Posterior cingulate gyrus (tissue), 11 donors: ENCODE measurements around the gene MTR.
A peak's percentile ranks its signal among the peaks of the same experiment; 100 is the strongest.

Source experiments
- DNase-seq, 10 donors: peaks; one replicate each; pipeline versions ENCODE4 v3.0.0 to v3.0.0-alpha.2; 2020 to 2021; ENCODE audit warnings: mixed read lengths in 3 of 10
- intact Hi-C: fragments of 100-400 bp; cut with DNase I; formaldehyde crosslinking; loops from one replicate; pipeline ENCODE4 v1.15.1; 2023

The MTR gene

DNA sequence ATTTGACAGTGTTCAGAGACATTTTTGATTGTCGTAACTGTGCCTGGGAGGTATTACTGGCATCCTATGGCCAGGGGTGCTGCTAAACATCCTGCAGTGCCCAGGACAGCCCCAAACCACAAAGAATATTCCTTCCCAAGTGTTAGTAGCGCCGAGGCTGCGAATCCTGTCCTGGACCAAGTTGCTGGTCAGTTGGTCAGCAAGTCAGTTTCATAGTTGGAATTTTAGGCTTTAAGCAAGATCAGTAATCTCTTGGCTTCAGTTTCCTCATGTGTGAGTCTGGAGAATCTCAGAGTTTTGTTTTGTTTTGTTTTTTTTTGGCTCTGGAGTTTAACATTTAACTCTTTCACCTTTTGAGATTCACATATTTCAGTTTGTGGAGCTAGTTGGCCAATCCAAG is 65.0 kb downstream of the MTR start:
- DNase-seq = no peak
- intact Hi-C loops = no loop called here

DNA sequence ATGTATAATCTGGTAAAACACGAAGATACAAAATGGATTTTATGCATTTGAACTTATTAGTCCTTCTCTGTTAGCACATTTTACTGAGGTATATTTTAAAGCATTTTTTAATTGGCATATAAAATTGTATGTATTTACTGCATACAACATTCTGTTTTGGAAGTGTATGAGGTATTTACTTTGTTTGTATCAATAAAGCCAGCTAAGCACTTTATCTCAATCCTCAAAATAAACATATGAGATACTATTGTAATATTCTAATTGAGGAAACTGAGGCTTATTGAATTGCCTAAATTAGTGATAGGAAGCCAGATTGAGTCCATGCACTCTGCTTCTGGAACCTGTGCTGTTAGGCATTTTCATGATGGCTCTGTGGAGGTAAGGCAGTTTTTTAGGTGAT is 65.6 kb downstream of the MTR start:
- intact Hi-C loops = no loop called here
- DNase-seq = no peak

DNA sequence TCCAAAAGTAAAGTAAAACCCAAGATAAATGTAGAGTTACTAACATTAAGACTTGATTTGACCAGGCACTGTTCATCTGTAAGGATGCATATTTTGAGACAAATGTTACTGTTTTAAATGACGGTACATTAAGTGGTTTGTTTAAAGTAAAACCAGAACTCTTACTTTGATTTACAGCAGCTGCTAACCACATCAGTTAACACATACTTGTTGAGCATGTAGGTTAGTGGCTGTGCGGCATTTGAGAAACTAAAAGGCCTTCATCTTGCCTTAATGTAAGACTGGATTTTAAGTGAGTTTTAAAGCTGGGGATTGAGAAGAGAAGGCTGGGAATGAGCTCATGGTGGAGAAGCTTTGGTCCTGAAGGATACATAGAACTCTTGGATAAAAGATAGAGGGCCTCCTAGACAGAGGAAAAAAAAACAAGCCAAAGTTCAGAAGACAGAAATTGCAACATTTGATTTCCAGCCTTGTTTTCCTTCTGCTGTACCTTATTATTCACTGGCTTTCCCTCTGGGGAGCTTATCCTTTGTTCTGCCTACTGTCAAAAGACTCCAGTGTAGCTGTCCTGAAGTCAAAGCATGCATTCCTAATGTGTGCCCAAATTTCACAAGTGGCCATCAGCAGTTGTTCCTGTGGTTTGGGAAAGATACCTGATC is 66.6 kb downstream of the MTR start:
- intact Hi-C loops = no loop called here

DNA sequence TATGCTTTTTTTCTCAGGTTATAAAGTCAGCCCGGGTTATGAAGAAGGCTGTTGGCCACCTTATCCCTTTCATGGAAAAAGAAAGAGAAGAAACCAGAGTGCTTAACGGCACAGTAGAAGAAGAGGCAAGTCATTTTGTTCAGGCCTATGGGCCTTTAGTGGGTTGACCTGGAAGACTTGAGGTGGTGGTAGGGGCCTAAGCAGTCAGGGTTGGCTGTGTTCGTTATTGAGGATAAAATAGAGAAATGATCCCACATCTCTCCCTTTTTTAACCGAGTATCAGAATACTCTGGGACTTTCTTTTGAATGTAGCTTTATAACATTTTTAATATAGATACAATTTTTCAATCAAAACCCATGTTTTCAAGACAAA is 67.1 kb downstream of the MTR start:
- intact Hi-C loops = no loop called here

More for the DNA sequence above, 66.6 kb downstream of the MTR start:
- no peak for DNase-seq

DNA sequence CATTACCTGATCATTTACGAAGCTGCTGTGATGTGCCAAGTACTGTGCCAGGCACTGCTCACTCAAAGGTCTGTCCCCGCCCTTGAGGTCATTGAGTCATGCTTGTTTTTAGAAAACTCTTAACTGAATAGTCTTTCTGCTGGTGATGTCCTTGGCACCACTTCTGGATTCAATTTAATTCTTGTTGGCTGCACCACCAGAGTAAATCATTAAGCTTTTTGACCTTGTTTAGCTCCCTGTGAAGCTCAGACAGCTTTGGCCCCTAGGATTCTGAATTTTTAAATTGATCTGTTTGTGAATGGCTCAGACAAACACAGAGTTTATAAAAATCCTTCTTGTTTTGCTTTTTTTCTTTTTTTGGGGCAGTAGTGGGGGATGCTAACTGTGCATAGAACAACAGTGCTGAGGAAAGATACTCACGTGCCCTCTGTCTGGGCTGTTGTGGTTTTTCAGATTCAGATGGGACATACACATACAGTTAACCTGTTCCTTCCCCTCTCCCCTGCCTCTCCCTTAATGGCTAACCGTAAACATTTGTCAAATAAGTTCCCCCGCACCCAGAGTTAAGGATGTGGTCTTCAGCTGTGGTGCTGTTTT is 67.6 kb downstream of the MTR start:
- no peak for DNase-seq

More for the DNA sequence above, 67.1 kb downstream of the MTR start:
- DNase-seq = no peak

DNA sequence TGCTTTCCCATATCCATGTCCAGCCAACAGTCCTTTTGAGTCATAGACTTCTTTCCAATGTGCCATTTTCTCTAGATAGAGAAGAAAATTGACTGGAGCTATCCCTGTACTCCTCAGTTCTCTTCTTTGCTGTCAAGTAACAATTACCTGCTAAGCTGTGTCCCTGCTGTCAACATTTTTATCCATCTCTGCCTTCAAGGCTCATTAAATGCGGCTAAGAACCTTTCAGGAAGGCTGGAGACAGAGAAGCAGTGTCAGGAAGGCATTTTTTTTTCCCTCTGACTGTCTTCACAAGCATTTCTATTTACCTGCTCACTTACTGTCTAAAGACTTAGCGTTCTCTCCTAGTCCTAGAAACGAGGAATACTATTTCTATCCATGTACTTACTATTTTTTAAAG is 69.1 kb downstream of the MTR start:
- DNase-seq = no peak
- intact Hi-C loops = no loop called here

More for the DNA sequence above, 67.6 kb downstream of the MTR start:
- intact Hi-C loops = no loop called here

DNA sequence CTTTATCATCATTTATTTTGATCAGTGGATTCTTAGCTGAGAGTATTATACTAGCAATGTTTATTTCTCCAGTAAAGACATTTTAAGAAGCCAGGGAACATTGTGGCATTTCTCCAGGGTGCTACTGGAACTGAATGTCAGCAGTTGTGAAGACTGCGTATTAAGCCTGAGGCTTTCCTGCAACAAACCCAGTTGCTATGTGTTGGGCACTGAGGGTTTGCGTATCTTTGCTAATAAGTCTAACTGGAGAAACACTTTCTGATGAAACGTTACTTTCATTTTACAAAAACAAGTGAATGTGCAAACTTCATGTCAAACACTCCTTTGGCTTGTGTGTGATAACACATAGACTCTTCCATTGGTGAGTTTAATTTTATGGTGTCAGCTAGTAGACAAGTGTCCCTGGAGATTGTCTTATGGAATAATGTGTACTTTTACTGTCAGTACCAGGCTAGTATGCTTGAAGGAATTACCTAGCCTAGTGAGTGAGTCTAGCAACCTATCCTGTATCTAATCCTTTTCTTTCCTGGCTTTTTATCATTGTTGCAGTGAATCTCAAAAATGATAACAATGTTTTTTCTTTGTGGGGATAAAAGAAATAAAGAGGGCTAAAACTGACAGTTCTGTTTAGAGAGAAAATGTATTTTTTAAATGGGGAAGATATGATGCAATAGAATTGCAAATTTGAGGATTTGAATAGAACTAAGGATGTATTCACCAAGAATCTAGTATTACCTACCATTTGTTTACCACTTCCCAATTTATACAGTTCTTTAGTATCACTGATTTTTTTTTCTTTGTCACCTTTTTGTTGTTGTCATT is 70.1 kb downstream of the MTR start:
- DNase-seq = no peak
- intact Hi-C loops = no loop called here

DNA sequence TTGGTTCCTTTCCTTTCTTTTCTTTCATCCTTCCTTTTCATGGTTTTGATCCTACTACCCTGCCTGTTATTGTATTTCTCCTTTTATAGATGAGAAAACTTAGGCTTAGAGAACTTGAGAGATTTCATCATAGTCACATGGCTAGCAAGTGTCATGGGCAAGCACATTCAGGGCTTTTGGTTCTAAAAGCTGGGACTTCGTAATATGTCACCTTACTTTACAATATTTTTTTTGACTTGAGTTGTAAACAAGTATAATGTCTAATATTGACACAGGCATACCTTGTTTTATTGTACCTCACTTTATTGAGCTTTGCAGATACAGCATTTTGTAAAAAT is 70.7 kb downstream of the MTR start:
- no peak for DNase-seq
- intact Hi-C loops = no loop called here

DNA sequence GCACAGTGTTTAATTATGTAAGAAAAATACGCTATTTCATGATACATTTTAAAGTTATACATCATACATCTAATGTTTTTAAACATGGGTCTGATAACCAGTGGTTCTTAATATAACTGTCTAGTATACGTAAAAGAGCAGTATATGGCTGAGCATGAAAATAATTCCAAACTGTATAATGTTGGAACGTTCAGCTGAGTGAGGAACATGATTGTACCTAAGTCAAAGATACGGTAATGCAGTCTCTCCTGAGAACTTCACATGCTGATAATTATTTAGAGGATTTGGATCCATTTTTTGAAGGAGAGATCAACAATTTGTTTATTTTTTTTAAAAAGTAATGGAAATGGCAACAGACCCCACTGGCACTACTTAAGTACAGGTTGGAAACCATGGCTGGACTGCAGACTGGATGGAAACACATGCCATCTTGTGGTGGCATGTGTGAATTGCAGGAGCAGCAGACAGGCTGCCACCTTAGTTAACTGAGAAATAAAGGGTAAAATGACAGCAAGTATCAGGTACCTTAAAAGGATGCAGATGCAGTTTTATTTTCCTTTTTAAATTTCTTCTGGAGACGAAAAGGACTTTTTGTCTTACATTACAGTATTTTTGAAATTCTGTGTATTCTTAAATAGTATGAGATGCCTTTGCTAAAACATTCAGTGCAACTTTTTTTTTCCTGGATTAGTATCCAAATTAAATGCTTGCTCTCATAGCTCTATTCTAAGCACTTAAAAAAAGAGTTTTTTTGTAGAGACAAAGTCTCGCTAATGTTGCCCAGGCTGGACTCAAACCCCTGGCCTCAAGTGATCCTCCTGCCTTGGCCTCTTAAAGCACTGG is 73.8 kb downstream of the MTR start:
- peak in 1 of 10 donors; percentile 17 for DNase-seq
- intact Hi-C loops = no loop called here

DNA sequence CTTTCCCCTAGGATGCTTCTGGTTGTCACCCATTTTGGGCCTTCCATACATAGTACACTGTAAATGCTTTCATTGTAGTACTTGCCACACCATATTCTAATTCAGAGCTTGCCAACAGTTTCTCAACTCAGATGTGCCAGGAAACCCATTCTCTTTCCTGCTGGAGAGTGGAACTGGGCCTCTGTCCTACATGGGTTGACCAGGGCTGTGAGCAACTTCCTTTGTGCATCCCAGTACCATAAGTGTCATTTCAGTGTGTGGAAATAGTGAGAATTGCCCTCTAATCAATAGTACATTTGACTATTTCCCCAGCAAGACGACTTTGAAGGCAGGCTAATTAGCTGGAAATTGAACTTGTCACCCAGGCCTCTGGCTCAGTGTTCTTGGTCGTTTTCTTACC is 74.8 kb downstream of the MTR start:
- no peak for DNase-seq
- intact Hi-C loops = no loop called here

DNA sequence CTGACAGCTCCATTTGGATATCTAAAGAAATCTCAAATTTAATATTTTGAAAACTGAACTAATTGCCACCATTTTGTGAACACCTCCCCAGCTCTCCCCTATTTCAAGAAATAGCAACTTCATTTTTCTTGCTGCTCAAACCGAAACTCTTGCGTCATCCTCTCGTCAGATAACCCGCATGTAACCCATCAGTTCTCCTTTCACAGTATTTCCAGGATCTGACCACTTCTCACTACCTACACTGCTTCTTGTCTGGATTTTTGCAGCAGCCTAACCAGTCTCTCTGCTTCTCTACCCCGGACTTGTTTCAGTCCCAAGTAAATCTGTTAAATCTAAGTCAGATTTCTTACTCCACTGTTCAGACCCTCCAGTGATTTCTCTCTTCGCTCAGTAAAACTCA is 75.6 kb downstream of the MTR start:
- DNase-seq = no peak
- intact Hi-C loops = no loop called here

DNA sequence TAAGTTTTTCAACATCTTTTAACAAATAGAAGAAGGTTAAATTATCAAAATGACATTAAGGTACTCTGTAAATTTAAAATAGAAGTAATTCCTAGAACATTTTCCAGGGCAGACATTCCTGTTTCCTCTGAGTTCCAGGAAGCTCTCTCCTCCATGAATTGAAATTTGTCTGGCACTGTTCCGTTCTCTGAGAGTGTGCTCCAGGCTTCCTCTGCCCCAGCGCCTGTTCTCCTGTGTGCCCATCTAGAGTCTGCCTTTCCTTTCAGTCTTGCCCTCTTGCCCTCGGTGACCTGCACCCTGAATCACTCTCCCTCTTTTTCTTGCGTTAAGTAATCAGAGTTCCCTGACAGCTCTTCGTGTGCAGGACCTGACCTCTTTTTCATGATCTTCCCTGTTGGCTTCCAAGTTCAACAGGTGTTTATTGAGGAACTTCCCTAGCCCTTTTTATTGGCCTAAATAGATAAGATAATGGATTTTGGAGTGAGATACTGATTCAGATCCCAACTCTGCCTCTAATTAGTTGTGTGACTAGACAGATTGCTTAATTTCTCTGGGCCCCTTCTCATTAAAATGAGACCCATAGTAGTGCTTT is 77.1 kb downstream of the MTR start:
- intact Hi-C loops = no loop called here
- DNase-seq = no peak

DNA sequence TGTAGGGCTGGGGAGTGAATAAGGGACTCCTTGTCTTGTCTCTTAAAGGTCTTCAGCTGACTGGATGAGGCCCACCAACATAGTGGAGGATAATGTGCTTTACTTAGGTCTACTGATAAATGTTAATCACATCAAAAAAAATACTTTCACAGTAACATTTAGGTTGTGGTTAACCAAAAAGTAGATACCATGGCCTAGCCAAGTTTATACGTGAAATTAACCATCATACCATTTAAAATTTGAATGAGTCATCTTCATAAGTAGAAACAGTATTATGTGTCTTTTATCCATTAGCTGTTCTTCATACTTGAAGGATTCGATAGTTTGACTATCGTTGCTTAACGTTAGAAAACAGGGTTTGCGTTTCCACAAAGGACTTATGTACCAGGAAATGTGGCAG is 80.9 kb downstream of the MTR start:
- DNase-seq = no peak
- intact Hi-C loops = no loop called here

DNA sequence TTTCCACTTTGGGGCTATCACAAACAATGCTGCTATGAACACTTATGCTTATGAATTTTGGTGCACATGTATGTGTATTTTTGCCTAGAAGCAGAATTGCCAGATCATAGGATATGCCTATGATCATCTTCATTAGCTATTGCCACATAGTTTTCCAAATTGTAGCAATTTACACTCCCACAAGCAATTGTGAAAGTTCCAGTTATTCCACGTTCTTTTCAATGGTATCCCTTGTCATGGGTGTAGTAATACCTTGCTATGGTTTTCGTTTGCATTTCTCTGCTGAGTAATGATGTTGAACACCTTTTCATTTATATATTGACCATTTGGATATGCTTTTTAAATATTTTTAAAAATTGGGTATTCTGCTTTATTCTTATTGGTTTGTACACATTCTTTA is 82.6 kb downstream of the MTR start:
- intact Hi-C loops = no loop called here

DNA sequence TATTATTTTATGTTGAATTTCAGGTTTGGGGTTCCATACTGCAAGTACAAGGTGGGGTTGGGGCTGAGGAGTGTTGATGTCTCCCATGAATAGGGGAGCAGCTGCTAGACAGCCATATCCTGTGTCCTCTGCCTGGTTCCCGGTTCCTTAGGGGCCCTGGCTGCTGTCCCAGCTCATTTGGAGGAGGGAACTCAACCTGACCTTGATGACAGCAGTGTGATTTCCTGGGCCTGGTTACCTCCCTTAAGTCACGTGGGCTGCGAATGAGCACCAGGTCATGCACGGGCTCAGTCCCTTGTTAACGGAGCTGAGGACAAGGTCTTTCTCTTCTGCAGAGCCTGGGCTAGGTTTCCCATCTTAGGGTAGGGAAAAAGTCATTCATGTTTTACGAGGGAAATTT is 85.1 kb downstream of the MTR start:
- intact Hi-C loops = no loop called here
- no peak for DNase-seq

More for the DNA sequence above, 82.6 kb downstream of the MTR start:
- no peak for DNase-seq

DNA sequence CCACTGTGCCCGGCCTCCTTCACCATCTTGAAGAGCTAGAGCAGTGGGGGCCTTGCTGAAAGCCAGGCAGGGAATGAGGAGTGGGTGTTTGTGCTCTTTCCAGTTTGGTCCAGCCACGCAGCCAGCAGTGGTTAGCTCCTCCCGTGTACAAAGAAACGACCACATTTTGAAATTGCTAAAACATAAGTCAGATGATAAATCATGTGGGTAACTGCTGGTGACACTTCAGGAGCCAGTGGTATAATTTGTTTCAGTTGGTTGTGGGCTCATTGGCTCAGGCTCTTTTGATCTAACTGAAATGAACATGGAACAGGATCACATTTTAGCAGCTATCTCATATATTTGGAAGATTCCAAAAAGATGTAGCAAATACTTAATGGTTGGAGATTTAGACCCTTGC is 87.6 kb downstream of the MTR start:
- DNase-seq = no peak
- intact Hi-C loops = no loop called here

DNA sequence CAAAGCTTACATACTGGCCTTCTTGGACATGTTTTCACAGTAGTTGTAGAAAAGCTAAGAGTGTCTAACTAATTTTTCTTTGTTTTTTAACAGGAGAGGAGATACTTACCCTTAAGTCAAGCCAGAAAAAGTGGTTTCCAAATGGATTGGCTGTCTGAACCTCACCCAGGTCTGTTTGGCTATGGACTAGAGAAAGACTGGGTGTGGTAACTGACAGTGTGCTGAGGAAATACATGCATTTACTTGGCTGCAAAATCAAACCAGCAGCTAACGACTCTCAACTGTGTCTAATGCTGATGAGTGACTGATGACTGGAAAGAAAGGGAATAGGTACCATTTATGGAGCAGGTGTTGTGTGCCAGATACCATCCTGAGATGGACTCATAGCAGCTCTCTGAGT is 91.1 kb downstream of the MTR start:
- DNase-seq = no peak
- intact Hi-C loops = no loop called here

DNA sequence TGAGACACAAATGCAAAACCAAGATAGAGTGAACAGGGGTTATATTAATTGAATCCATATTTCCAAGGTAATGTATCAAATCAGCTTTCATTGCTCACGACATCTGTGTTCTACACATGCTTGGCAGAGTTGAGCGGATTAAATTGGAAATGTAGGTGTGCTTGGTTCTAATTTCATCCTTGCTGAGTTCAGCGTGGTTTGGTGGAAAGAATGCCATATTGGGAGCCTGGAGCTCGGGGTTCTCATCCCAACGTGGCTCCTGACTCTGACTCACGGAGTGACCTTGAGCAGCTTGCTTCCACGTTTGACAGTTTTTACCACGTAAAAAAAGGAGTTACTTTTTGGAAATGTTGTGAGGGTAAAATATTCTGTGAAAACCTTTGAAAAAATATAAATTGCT is 92.0 kb downstream of the MTR start:
- DNase-seq = no peak
- intact Hi-C loops = no loop called here

DNA sequence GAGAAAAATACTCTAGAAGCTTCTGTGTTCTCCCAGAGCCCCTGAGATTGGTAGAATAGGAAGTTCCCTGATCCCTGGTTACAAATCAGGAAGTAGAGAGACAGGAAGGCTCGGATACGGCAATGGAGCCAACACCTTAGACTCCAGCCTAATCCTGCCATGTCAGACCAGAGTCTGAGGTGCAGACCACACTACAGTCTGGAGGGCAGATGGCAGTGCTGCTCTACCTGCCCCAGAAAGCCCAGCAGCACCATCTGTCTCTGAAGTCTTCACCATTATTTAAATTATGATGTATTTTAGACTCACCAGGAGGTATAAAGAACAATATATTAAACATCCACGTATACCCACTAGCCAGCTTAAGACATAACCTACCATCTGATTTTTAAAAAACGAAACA is 93.0 kb downstream of the MTR start:
- DNase-seq = no peak

DNA sequence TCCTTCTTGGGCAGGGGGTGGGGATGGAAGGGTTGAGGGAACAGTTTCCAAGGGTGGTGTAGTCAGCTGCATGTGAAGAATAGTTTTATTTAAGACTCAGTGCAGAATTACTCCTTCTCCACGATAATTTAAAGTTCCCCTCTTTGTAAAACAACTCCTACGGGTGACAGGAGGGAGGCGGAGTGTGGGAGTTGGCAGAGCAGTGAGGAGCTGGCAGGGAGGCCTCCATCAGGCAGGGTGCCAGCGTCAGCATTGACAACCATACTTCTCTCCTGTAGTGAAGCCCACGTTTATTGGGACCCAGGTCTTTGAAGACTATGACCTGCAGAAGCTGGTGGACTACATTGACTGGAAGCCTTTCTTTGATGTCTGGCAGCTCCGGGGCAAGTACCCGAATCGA is 93.8 kb downstream of the MTR start:
- peak in 8 of 10 donors; percentile 25 to 92 (median 27) for DNase-seq
- intact Hi-C loops = no loop called here

More for the DNA sequence above, 93.0 kb downstream of the MTR start:
- intact Hi-C loops = no loop called here
